ENCODE results near the gene TARM1.
A peak's percentile ranks its signal among the peaks of the same experiment; 100 is the strongest.

Gene TARM1

DNA sequence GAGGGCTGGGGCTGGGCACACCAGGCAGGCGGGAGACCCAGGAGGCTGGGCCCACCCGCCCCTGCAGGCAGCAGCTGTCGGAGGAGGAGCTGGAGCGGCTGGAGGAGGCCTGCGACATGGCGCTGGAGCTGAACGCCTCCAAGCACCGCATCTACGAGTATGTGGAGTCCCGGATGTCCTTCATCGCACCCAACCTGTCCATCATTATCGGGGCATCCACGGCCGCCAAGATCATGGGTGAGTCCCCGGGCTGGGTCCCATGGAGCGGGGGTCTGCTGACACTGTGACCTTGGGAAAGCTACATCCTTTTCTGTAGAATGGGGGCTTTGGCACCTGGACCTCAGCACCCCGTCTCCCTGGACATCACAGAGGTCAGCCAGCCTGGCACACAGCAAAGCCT lies 42.5 kb upstream of the TARM1 start:
- TF ChIP-seq SUZ12 (IDR thresholded peaks at IDR 0.05; ENCODE audit: extremely low read depth, insufficient read depth, insufficient read length) = no peak
- TF ChIP-seq YY1 (IDR thresholded peaks at IDR 0.05; ENCODE audit: insufficient read depth, insufficient read length) = no peak
- no peak for TF ChIP-seq ZNF274 (IDR thresholded peaks at IDR 0.05; ENCODE audit: low read depth, low read length)
- Histone ChIP-seq H3K27me3 (ENCODE audit: insufficient read depth, insufficient read length) (no peaks in the 10 kb centered on the region), H3K36me3 (ENCODE audit: insufficient read depth, insufficient read length, low read length) (peaks cover 85% of the 10 kb centered on the region), H3K9me3 (ENCODE audit: insufficient read depth, low read length) (no peaks in the 10 kb centered on the region), H3K9ac (ENCODE audit: insufficient read length, low read depth) (no peak overlapping the region), H3K4me1 (ENCODE audit: insufficient read depth, insufficient read length) (no peaks in the 10 kb centered on the region), H3K4me3 (ENCODE audit: insufficient read length, low read depth) (no peak overlapping the region)
- DNase-seq (ENCODE audit: low read depth, low spot score) = no peak

DNA sequence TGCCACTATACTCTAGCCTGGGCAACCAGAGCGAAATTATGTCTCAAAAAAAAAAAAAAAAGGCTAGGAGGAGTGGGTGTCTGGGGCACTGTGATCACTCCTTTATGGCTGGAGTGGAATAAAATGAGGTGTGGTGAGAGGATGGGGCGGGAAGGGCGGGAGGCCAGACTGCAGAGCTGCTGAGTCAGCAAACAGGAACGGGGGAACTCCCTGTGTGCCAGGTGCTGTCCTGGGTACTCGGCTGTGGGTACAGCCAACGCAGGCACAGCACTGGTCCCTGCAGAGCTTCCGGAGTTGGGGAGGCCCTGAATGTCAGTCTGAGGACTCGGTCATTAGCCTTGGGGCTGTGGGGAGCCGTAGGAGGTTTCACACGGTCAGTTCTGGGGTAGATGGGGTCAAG lies 40.1 kb upstream of the TARM1 start:
- TF ChIP-seq SUZ12 (IDR thresholded peaks at IDR 0.05; ENCODE audit: extremely low read depth, insufficient read depth, insufficient read length) (no peak), YY1 (IDR thresholded peaks at IDR 0.05; ENCODE audit: insufficient read depth, insufficient read length) (no peak), ZNF274 (IDR thresholded peaks at IDR 0.05; ENCODE audit: low read depth, low read length) (no peak)
- no peak for DNase-seq (ENCODE audit: low read depth, low spot score)
- no peaks in the 10 kb centered on the region for H3K4me1 ChIP-seq (ENCODE audit: insufficient read depth, insufficient read length)
- H3K9ac ChIP-seq (ENCODE audit: insufficient read length, low read depth) = no peak overlapping the region
- no peaks in the 10 kb centered on the region for H3K9me3 ChIP-seq (ENCODE audit: insufficient read depth, low read length)
- H3K27me3 ChIP-seq (ENCODE audit: insufficient read depth, insufficient read length) = no peaks in the 10 kb centered on the region
- peaks cover 81% of the 10 kb centered on the region for H3K36me3 ChIP-seq (ENCODE audit: insufficient read depth, insufficient read length, low read length)
- H3K4me3 ChIP-seq (ENCODE audit: insufficient read length, low read depth) = no peak overlapping the region

GRCh38 chr19:54115109-54116063 lies 34.2 kb upstream of the TARM1 start, which contains the start of the genes PRPF31 and TFPT:
Gene PRPF31 (plus strand): TSS chr19:54115754. CDS start chr19:54118279, 2,525 bp downstream.
Gene TFPT (minus strand): TSS chr19:54115657. CDS start chr19:54115269, 388 bp downstream.
- H3K36me3 ChIP-seq (ENCODE audit: insufficient read depth, insufficient read length, low read length) = peaks cover 50% of the 10 kb centered on the region

DNA sequence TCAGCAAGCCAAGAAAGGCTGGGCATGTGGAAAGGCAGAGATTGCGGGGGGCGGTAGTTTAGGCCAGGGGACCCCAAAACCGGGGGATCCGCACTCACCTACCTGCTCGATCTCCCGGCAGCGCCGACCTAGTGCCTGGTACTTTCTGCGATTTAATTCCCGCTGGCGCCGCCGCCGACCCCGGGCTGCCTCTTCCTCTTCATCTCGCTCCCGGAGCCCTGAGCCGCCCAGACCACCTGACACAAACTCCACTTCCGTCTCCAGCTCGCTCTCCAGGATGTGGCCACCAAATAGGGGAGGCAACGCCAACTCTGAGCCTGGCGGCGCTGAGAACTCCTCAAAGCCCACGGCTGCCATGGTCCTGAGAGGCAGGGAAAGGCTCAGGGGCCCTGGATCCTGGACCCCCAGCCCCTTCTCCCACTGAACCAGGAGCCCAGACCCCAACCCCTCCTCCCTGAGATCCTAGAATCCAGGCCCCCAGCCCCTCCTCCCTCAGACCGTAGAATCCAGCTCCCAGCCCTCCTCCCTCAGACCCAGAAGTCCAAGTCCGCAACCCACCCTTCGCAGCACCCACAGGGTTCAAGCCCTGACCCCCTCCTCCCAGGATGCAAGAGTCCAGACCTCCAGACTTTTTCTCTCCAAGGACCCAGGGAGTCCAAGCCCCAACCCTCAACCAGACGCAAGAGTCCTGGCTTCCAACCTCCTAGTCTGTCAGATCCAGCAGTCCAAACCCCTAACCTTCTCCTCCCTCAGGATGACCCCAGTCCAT lies 33.4 kb upstream of the TARM1 start:
- Histone ChIP-seq H3K4me1 (ENCODE audit: insufficient read depth, insufficient read length) (no peaks in the 10 kb centered on the region), H3K36me3 (ENCODE audit: insufficient read depth, insufficient read length, low read length) (peaks cover 50% of the 10 kb centered on the region), H3K9ac (ENCODE audit: insufficient read length, low read depth) (peak overlapping the region; percentile 91), H3K4me3 (ENCODE audit: insufficient read length, low read depth) (peak overlapping the region; percentile 71), H3K9me3 (ENCODE audit: insufficient read depth, low read length) (no peaks in the 10 kb centered on the region), H3K27me3 (ENCODE audit: insufficient read depth, insufficient read length) (no peaks in the 10 kb centered on the region)
- no peak for DNase-seq (ENCODE audit: low read depth, low spot score)
- no peak for TF ChIP-seq SUZ12 (IDR thresholded peaks at IDR 0.05; ENCODE audit: extremely low read depth, insufficient read depth, insufficient read length)
- no peak for TF ChIP-seq YY1 (IDR thresholded peaks at IDR 0.05; ENCODE audit: insufficient read depth, insufficient read length)
- no peak for TF ChIP-seq ZNF274 (IDR thresholded peaks at IDR 0.05; ENCODE audit: low read depth, low read length)

More at GRCh38 chr19:54115109-54116063, 34.2 kb upstream of the TARM1 start, which contains the start of the genes PRPF31 and TFPT:
- peak within 1 kb of the TSS; percentile 91 for H3K9ac ChIP-seq (ENCODE audit: insufficient read length, low read depth)
- H3K27me3 ChIP-seq (ENCODE audit: insufficient read depth, insufficient read length) = no peaks in the 10 kb centered on the region
- H3K9me3 ChIP-seq (ENCODE audit: insufficient read depth, low read length) = no peaks in the 10 kb centered on the region
- peak; percentile 93 for DNase-seq (ENCODE audit: low read depth, low spot score)
- no peaks in the 10 kb centered on the region for H3K4me1 ChIP-seq (ENCODE audit: insufficient read depth, insufficient read length)
- TF ChIP-seq SUZ12 (IDR thresholded peaks at IDR 0.05; ENCODE audit: extremely low read depth, insufficient read depth, insufficient read length) (no peak), YY1 (IDR thresholded peaks at IDR 0.05; ENCODE audit: insufficient read depth, insufficient read length) (peak; percentile 7), ZNF274 (IDR thresholded peaks at IDR 0.05; ENCODE audit: low read depth, low read length) (no peak)
- peak within 1 kb of the TSS; percentile 71 for H3K4me3 ChIP-seq (ENCODE audit: insufficient read length, low read depth)

DNA sequence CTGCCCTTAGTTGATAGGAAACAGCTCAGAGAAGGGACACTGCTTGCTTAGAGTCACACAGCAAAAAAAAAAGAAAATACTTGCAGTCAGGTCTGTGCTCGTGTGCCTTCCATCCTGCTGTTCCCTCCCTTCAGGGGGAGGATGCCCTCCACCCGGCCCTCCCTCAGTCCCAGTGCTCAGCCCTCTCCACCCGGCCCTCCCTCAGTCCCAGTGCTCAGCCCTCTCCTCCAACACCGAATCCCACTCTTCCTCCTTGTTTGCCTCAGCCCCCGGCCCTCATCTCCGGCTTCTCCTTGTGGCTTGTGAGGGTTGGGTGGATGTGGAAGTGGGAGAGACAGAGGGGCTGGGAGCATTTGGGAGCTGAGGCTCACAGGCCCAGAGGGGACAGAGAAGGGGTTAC lies 28.5 kb upstream of the TARM1 start:
- H3K36me3 ChIP-seq (ENCODE audit: insufficient read depth, insufficient read length, low read length) = peaks cover 75% of the 10 kb centered on the region

DNA sequence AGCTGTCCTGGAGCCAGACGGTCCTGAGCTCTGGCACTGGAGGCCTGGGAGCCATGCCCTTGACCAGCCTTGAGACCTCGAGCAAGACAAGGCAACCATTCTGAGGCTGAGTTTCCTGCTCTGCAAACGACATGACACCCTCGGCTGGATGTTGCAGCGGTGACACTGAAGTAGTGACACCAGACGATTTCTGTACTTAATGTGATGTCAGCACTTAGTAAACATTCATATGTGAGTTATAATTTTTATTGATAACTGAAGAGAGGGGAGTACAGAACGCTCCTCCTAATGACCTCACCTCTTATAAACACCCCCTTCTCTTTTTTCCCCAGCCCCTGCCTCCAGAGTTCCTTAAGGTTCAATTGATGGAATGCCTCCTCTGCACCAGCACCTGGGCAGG lies 27.3 kb upstream of the TARM1 start:
- Histone ChIP-seq H3K27me3 (ENCODE audit: insufficient read depth, insufficient read length) (no peaks in the 10 kb centered on the region), H3K9me3 (ENCODE audit: insufficient read depth, low read length) (no peaks in the 10 kb centered on the region), H3K9ac (ENCODE audit: insufficient read length, low read depth) (no peak overlapping the region), H3K4me3 (ENCODE audit: insufficient read length, low read depth) (no peak overlapping the region), H3K4me1 (ENCODE audit: insufficient read depth, insufficient read length) (peaks cover 2% of the 10 kb centered on the region), H3K36me3 (ENCODE audit: insufficient read depth, insufficient read length, low read length) (peaks cover 73% of the 10 kb centered on the region)
- DNase-seq (ENCODE audit: low read depth, low spot score) = no peak
- TF ChIP-seq ZNF274 (IDR thresholded peaks at IDR 0.05; ENCODE audit: low read depth, low read length) = no peak
- no peak for TF ChIP-seq SUZ12 (IDR thresholded peaks at IDR 0.05; ENCODE audit: extremely low read depth, insufficient read depth, insufficient read length)
- no peak for TF ChIP-seq YY1 (IDR thresholded peaks at IDR 0.05; ENCODE audit: insufficient read depth, insufficient read length)

More for the DNA sequence above, 28.5 kb upstream of the TARM1 start:
- Histone ChIP-seq H3K27me3 (ENCODE audit: insufficient read depth, insufficient read length) (no peaks in the 10 kb centered on the region), H3K4me1 (ENCODE audit: insufficient read depth, insufficient read length) (peaks cover 2% of the 10 kb centered on the region), H3K9ac (ENCODE audit: insufficient read length, low read depth) (no peak overlapping the region), H3K4me3 (ENCODE audit: insufficient read length, low read depth) (no peak overlapping the region), H3K9me3 (ENCODE audit: insufficient read depth, low read length) (no peaks in the 10 kb centered on the region)
- no peak for TF ChIP-seq ZNF274 (IDR thresholded peaks at IDR 0.05; ENCODE audit: low read depth, low read length)
- TF ChIP-seq SUZ12 (IDR thresholded peaks at IDR 0.05; ENCODE audit: extremely low read depth, insufficient read depth, insufficient read length) = no peak
- TF ChIP-seq YY1 (IDR thresholded peaks at IDR 0.05; ENCODE audit: insufficient read depth, insufficient read length) = no peak
- no peak for DNase-seq (ENCODE audit: low read depth, low spot score)

Data from NT2/D1 (cell line).